ENCODE data around the gene DDX6. TPM values are rescaled to one million over a fixed set of nuclear protein-coding genes. Genes with fewer than 3 reads are reported as not detected.
"Not testable (repeated sequence)": the region's sequence is repeated elsewhere in the genome, so short reads cannot be mapped to it uniquely, and the experiment has no call there.

DDX6 gene
- total RNA-seq, 1 experiment from 2014 or later: 59.4 TPM

GRCh38 chr11:118837868-118838267 is 46.9 kb upstream of the DDX6 start:
- Histone ChIP-seq H3K9me3 (ENCODE audit: low read length) (no peaks in the 10 kb centered on the region), H3K36me3 (ENCODE audit: low read depth, low read length) (no peaks in the 10 kb centered on the region), H3K4me1 (ENCODE audit: insufficient read depth, low read length) (no peaks in the 10 kb centered on the region), H3K4me3 (ENCODE audit: low read length) (no peak overlapping the region), H3F3A (ENCODE audit: low read length, unreplicated experiment) (no peaks in the 10 kb centered on the region), H2AFZ (ENCODE audit: low read length) (no peak overlapping the region), H3K9me2 (replicated peaks; ENCODE audit: low read length) (no peaks in the 10 kb centered on the region), H3K9ac (ENCODE audit: low read length) (no peak overlapping the region), H3K79me2 (ENCODE audit: low read length) (no peaks in the 10 kb centered on the region), H3K27me3 (ENCODE audit: low read length) (no peaks in the 10 kb centered on the region), H3K4me2 (ENCODE audit: low read length) (no peak overlapping the region), H3K27ac (ENCODE audit: low read length) (no peak overlapping the region), H4K20me1 (ENCODE audit: low read length) (no peaks in the 10 kb centered on the region)
- TF ChIP-seq EZH2phosphoT487 (IDR thresholded peaks at IDR 0.05; ENCODE audit: borderline replicate concordance, low read length) (no peak), EZH2 (IDR thresholded peaks at IDR 0.05; ENCODE audit: low read length, unreplicated experiment) (no peak), CTCF (conservative IDR thresholded peaks at IDR 0.05; ENCODE audit: low read depth, low read length) (no peak)
- no TSS peak for BruUV-seq (replicated peaks)
- POLR2A ChIA-PET (ENCODE audit: unreplicated experiment): no interaction called here
- ATAC-seq (no peak), DNase-seq (no peak)
- CTCF ChIA-PET: no interaction called here
- intact Hi-C loops (cut with micrococcal nuclease): no loop called here

DNA sequence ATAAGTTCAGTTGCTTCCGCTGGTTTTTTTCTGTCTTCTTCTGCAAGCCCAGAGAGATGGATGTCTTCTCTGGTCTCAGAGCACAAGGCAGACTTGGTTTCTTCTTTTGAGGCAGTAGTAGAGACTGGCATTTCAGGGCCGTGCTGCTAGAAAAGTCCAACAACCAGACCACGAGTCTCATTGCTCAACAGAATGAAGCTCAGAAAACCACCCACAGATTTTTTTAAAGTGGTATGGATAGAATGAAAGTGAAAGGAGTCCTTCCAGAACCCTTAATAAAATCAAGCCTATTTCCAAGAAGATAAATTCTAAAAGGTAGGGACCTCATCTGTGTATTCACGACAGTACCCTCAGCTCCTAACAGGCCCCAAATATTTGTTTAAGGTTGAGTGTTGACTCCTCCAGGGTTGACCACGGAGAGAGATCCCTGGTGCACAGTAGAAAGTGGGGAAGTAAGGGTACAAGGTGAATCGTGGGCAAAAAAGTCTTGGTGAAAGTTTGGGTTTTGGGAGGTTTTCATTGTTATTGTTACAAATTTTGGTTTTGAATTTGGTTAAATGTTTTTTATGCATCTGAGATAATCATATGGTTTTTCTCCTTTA is 43.6 kb upstream of the DDX6 start:
- H3K9me3 ChIP-seq (ENCODE audit: low read length): no peaks in the 10 kb centered on the region
- H3K4me3 ChIP-seq (ENCODE audit: low read length): no peak overlapping the region
- no TSS peak for BruUV-seq (replicated peaks)
- no peak for ATAC-seq
- intact Hi-C loops (cut with micrococcal nuclease): no loop called here
- ChIA-PET CTCF (no interaction called here), POLR2A (ENCODE audit: unreplicated experiment) (no interaction called here)
- no peak for TF ChIP-seq CTCF (conservative IDR thresholded peaks at IDR 0.05; ENCODE audit: low read depth, low read length)
- no peak for TF ChIP-seq EZH2 (IDR thresholded peaks at IDR 0.05; ENCODE audit: low read length, unreplicated experiment)
- TF ChIP-seq EZH2phosphoT487 (IDR thresholded peaks at IDR 0.05; ENCODE audit: borderline replicate concordance, low read length): no peak
- H3F3A ChIP-seq (ENCODE audit: low read length, unreplicated experiment): no peaks in the 10 kb centered on the region
- H2AFZ ChIP-seq (ENCODE audit: low read length): no peak overlapping the region
- no peaks in the 10 kb centered on the region for H3K27me3 ChIP-seq (ENCODE audit: low read length)
- H3K4me2 ChIP-seq (ENCODE audit: low read length): no peak overlapping the region
- no peak overlapping the region for H3K27ac ChIP-seq (ENCODE audit: low read length)
- no peaks in the 10 kb centered on the region for H3K4me1 ChIP-seq (ENCODE audit: insufficient read depth, low read length)
- no peaks in the 10 kb centered on the region for H3K79me2 ChIP-seq (ENCODE audit: low read length)
- no peaks in the 10 kb centered on the region for H4K20me1 ChIP-seq (ENCODE audit: low read length)
- H3K36me3 ChIP-seq (ENCODE audit: low read depth, low read length): no peaks in the 10 kb centered on the region
- no peak overlapping the region for H3K9ac ChIP-seq (ENCODE audit: low read length)
- no peaks in the 10 kb centered on the region for H3K9me2 ChIP-seq (replicated peaks; ENCODE audit: low read length)
- DNase-seq: no peak

DNA sequence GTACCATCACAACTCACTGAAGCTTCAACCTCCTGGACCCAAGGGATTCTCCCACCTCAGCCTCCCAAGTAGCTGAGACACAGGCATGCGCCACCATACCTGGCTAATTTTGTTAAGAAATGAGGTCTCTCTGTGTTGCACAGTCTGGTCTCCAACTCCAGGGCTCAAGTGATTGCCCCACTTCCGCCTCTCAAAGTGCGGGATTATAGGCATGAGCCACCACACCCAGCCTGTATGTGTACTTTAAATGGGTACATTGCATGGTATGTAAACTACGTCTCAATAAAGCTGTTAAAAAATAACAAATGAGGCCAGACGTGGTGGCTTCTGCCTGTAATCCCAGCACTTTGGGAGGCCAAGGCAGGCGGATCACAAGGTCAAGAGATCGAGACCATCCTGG is 36.2 kb upstream of the DDX6 start:
- POLR2A ChIA-PET (ENCODE audit: unreplicated experiment): no interaction called here
- H3K9me2 ChIP-seq (replicated peaks; ENCODE audit: low read length): no peaks in the 10 kb centered on the region
- no peak overlapping the region for H3K4me3 ChIP-seq (ENCODE audit: low read length)
- no peaks in the 10 kb centered on the region for H3K27me3 ChIP-seq (ENCODE audit: low read length)
- no peak overlapping the region for H3K27ac ChIP-seq (ENCODE audit: low read length)
- ATAC-seq: no peak
- no peaks in the 10 kb centered on the region for H3K36me3 ChIP-seq (ENCODE audit: low read depth, low read length)
- H3K79me2 ChIP-seq (ENCODE audit: low read length): no peaks in the 10 kb centered on the region
- H2AFZ ChIP-seq (ENCODE audit: low read length): no peak overlapping the region
- DNase-seq: no peak
- no peaks in the 10 kb centered on the region for H3K4me1 ChIP-seq (ENCODE audit: insufficient read depth, low read length)
- H3K4me2 ChIP-seq (ENCODE audit: low read length): no peak overlapping the region
- H4K20me1 ChIP-seq (ENCODE audit: low read length): no peaks in the 10 kb centered on the region
- no TSS peak for BruUV-seq (replicated peaks)
- intact Hi-C loops (cut with micrococcal nuclease): no loop called here
- H3F3A ChIP-seq (ENCODE audit: low read length, unreplicated experiment): no peaks in the 10 kb centered on the region
- CTCF ChIA-PET: no interaction called here
- no peaks in the 10 kb centered on the region for H3K9me3 ChIP-seq (ENCODE audit: low read length)
- TF ChIP-seq CTCF (conservative IDR thresholded peaks at IDR 0.05; ENCODE audit: low read depth, low read length) (no peak), EZH2 (IDR thresholded peaks at IDR 0.05; ENCODE audit: low read length, unreplicated experiment) (no peak), EZH2phosphoT487 (IDR thresholded peaks at IDR 0.05; ENCODE audit: borderline replicate concordance, low read length) (no peak)
- H3K9ac ChIP-seq (ENCODE audit: low read length): no peak overlapping the region

- H3K9me2 ChIP-seq (replicated peaks; ENCODE audit: low read length); H2AFZ ChIP-seq (ENCODE audit: low read length); H3K4me3 ChIP-seq (ENCODE audit: low read length); DNase-seq; H4K20me1 ChIP-seq (ENCODE audit: low read length); intact Hi-C loops (cut with micrococcal nuclease); H3K27ac ChIP-seq (ENCODE audit: low read length); H3F3A ChIP-seq (ENCODE audit: low read length, unreplicated experiment); CTCF ChIA-PET; ATAC-seq; H3K9me3 ChIP-seq (ENCODE audit: low read length); H3K27me3 ChIP-seq (ENCODE audit: low read length); H3K36me3 ChIP-seq (ENCODE audit: low read depth, low read length); POLR2A ChIA-PET (ENCODE audit: unreplicated experiment); H3K4me2 ChIP-seq (ENCODE audit: low read length); H3K79me2 ChIP-seq (ENCODE audit: low read length); BruUV-seq (replicated peaks); H3K9ac ChIP-seq (ENCODE audit: low read length): not testable (repeated sequence)
- peaks cover 11% of the 10 kb centered on the region for H3K4me1 ChIP-seq (ENCODE audit: insufficient read depth, low read length)
These were observed 32.1 kb upstream of the DDX6 start for GRCh38 chr11:118822936-118823510.
